ENCODE data around the gene HSD3B2. TPM values are rescaled to one million over a fixed set of nuclear protein-coding genes. Genes with fewer than 3 reads are reported as not detected.

HSD3B2 gene
- polyA plus RNA-seq, 1 donor from 2014 or later = not detected

GRCh38 chr1:119380304-119380703 is 34.6 kb upstream of the HSD3B2 start:
- Histone ChIP-seq H3K79me2 (replicated peaks; ENCODE audit: insufficient read depth, low read length) (no peaks in the 10 kb centered on the region), H3K27ac (ENCODE audit: low read length) (no peak overlapping the region), H3K36me3 (ENCODE audit: insufficient read depth, low read length) (no peaks in the 10 kb centered on the region), H3K9me3 (ENCODE audit: low read length) (no peaks in the 10 kb centered on the region), H3F3A (ENCODE audit: insufficient read depth, low read length, poor library complexity, severe bottlenecking) (no peaks in the 10 kb centered on the region), H3K27me3 (ENCODE audit: insufficient read depth, low read depth, low read length) (no peaks in the 10 kb centered on the region), H3K9ac (ENCODE audit: low read length) (no peak overlapping the region), H3K9me2 (ENCODE audit: insufficient read depth, low read length) (no peaks in the 10 kb centered on the region), H3K4me3 (ENCODE audit: low read length) (no peak overlapping the region), H2AFZ (ENCODE audit: low read depth, low read length) (no peak overlapping the region), H4K20me1 (ENCODE audit: insufficient read depth) (no peaks in the 10 kb centered on the region), H3K4me2 (ENCODE audit: low read length) (no peak overlapping the region)
- TF ChIP-seq REST (IDR thresholded peaks at IDR 0.05; ENCODE audit: borderline replicate concordance) (no peak), EP300 (conservative IDR thresholded peaks at IDR 0.05; ENCODE audit: poor library complexity, severe bottlenecking) (no peak), RAD21 (conservative IDR thresholded peaks at IDR 0.05) (no peak), POLR2AphosphoS5 (IDR thresholded peaks at IDR 0.05) (no peak), EZH2 (IDR thresholded peaks at IDR 0.05; ENCODE audit: borderline replicate concordance, insufficient read depth, low read length, poor library complexity, severe bottlenecking) (no peak), MXI1 (conservative IDR thresholded peaks at IDR 0.05; ENCODE audit: poor library complexity, severe bottlenecking) (no peak), TAF1 (IDR thresholded peaks at IDR 0.05; ENCODE audit: low read depth) (no peak)

DNA sequence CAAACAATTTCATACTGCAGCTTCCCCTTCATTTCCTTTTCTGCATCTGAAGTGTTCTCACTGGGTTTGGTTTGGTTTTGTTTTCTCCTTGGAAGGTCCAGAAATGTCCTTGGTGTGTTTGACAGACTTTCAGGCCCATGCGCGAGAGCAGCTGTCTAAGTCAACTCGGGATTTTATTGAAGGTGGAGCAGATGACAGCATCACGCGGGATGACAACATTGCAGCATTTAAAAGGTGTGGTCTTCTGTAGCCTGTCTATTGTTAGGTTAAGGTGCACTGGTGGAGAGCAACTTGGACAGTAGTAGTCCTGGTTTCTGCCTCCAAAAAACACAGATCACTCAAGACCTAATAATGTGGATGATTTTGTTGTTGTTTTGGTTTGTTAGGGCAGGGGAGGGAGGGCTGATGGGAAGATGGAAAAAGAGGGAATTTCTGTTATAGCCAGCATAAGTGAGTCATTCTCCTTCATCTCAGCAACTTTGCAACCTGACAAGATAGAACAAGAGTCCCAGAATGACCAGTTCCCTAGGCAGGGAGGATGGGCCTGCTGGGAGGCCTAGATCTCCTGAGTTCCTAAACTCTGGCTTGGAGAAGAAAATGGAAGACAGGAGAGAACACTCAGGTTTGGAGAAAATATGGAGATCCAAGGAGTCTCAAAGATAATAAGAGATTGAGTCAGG is 33.8 kb upstream of the HSD3B2 start:
- H3K4me2 ChIP-seq (ENCODE audit: low read length) = no peak overlapping the region
- H3K27ac ChIP-seq (ENCODE audit: low read length) = no peak overlapping the region
- H3K9me3 ChIP-seq (ENCODE audit: low read length) = no peaks in the 10 kb centered on the region
- no peaks in the 10 kb centered on the region for H3K9me2 ChIP-seq (ENCODE audit: insufficient read depth, low read length)
- H3K36me3 ChIP-seq (ENCODE audit: insufficient read depth, low read length) = no peaks in the 10 kb centered on the region
- no peaks in the 10 kb centered on the region for H3F3A ChIP-seq (ENCODE audit: insufficient read depth, low read length, poor library complexity, severe bottlenecking)
- H3K27me3 ChIP-seq (ENCODE audit: insufficient read depth, low read depth, low read length) = no peaks in the 10 kb centered on the region
- no peak overlapping the region for H2AFZ ChIP-seq (ENCODE audit: low read depth, low read length)
- H3K9ac ChIP-seq (ENCODE audit: low read length) = no peak overlapping the region
- no peaks in the 10 kb centered on the region for H3K79me2 ChIP-seq (replicated peaks; ENCODE audit: insufficient read depth, low read length)
- TF ChIP-seq, protein P1, sequence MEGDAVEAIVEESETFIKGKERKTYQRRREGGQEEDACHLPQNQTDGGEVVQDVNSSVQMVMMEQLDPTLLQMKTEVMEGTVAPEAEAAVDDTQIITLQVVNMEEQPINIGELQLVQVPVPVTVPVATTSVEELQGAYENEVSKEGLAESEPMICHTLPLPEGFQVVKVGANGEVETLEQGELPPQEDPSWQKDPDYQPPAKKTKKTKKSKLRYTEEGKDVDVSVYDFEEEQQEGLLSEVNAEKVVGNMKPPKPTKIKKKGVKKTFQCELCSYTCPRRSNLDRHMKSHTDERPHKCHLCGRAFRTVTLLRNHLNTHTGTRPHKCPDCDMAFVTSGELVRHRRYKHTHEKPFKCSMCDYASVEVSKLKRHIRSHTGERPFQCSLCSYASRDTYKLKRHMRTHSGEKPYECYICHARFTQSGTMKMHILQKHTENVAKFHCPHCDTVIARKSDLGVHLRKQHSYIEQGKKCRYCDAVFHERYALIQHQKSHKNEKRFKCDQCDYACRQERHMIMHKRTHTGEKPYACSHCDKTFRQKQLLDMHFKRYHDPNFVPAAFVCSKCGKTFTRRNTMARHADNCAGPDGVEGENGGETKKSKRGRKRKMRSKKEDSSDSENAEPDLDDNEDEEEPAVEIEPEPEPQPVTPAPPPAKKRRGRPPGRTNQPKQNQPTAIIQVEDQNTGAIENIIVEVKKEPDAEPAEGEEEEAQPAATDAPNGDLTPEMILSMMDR (IDR thresholded peaks at IDR 0.05; ENCODE audit: poor library complexity, severe bottlenecking) = no peak
- TF ChIP-seq POLR2AphosphoS5 (IDR thresholded peaks at IDR 0.05) = no peak
- no peak for TF ChIP-seq EZH2 (IDR thresholded peaks at IDR 0.05; ENCODE audit: borderline replicate concordance, insufficient read depth, low read length, poor library complexity, severe bottlenecking)
- no peak for TF ChIP-seq SMC3 (conservative IDR thresholded peaks at IDR 0.05; ENCODE audit: poor library complexity)
- TF ChIP-seq EP300 (conservative IDR thresholded peaks at IDR 0.05; ENCODE audit: poor library complexity, severe bottlenecking) = no peak
- no peak for TF ChIP-seq TAF1 (IDR thresholded peaks at IDR 0.05; ENCODE audit: low read depth)
- TF ChIP-seq REST (IDR thresholded peaks at IDR 0.05; ENCODE audit: borderline replicate concordance) = no peak
- no peak for TF ChIP-seq MXI1 (conservative IDR thresholded peaks at IDR 0.05; ENCODE audit: poor library complexity, severe bottlenecking)
- TF ChIP-seq RAD21 (conservative IDR thresholded peaks at IDR 0.05) = no peak
- no peak overlapping the region for H3K4me3 ChIP-seq (ENCODE audit: low read length)
- no peaks in the 10 kb centered on the region for H4K20me1 ChIP-seq (ENCODE audit: insufficient read depth)
